Neural cell (in vitro differentiated cells): ENCODE results near the gene ALDH16A1.

Experiments
- CTCF ChIP-seq: fragments of 450-650 bp; IDR thresholded peaks from 2 replicates; pipeline ENCODE4 v1.5.1; 2014; ENCODE audit warnings: antibody characterized with exemption, mild to moderate bottlenecking, moderate library complexity; ENCODE audit not compliant: poor library complexity, severe bottlenecking
- EP300 ChIP-seq: fragments of 450-650 bp; conservative IDR thresholded peaks from 2 replicates; pipeline ENCODE4 v1.6.1; 2014; ENCODE audit warnings: antibody characterized with exemption, mild to moderate bottlenecking, moderate library complexity; ENCODE audit not compliant: poor library complexity, severe bottlenecking
- EZH2 ChIP-seq: fragments of 200-600, 300-800 bp; shearing (Covaris generic), sonication (generic); IDR thresholded peaks from 2 replicates; pipeline ENCODE4 v1.6.1; 2014; ENCODE audit warnings: antibody characterized with exemption, low read length, borderline replicate concordance, mild to moderate bottlenecking; ENCODE audit not compliant: insufficient read depth, poor library complexity, severe bottlenecking
- RAD21 ChIP-seq: fragments of 450-650 bp; conservative IDR thresholded peaks from 2 replicates; pipeline ENCODE4 v1.6.1; 2014; ENCODE audit warnings: antibody characterized with exemption, mild to moderate bottlenecking, moderate library complexity
- SMC3 ChIP-seq: fragments of 450-650 bp; conservative IDR thresholded peaks from 2 replicates; pipeline ENCODE4 v1.6.1; 2014; ENCODE audit warnings: antibody characterized with exemption, mild to moderate bottlenecking, moderate library complexity; ENCODE audit not compliant: poor library complexity

DNA sequence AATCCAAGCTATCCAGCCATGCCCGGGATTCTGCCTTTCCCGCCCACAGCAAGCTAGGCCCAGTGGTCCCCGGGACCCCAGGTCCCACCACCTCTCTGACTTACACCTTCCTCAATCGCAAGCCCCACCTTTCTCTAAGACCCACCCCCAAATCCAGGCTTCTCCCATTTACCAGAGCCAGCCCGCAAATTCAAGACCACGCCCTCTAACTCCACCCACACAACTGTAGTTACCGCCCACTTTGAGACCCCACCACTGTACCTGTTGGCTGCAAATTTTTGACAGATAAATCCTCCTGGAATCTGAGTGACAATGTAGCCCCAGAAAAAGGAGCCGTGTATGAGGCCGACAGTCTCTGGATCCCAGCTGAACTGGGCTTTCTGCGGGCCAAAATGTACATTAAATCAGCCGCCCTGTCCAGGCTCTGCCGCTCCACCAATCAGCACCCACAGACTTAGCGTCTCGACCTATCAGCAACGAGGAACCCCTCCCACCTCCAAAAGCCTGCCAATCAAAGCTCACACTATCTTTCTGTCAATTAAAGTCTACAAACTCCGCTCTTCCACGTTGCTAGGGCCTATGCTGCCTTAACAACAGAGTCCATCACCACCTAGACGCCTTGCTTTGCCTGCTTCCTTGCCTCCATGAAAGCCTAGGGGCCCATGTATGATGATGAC, 18.0 kb upstream of the ALDH16A1 start:
- TF ChIP-seq CTCF (no peak), EZH2 (no peak), RAD21 (no peak), SMC3 (no peak), EP300 (no peak)
